Loucy (cell line): ENCODE data around the gene FTCD.

Experiments
- H2AFZ ChIP-seq: fragments of 200-600 bp; sonication (generic); 2 replicates; pipeline ENCODE4 v1.6.0; 2016; ENCODE audit warnings: antibody characterized with exemption, mild to moderate bottlenecking, low read length, moderate library complexity
- H3F3A ChIP-seq: fragments of 200-600 bp; 2 replicates; pipeline ENCODE4 v1.6.0; 2016; ENCODE audit warnings: antibody characterized with exemption, low read depth, mild to moderate bottlenecking
- H3K27me3 ChIP-seq: fragments of 200-600 bp; sonication (generic); 2 replicates; pipeline ENCODE4 v1.6.1; 2014; ENCODE audit warnings: low read length, mild to moderate bottlenecking; ENCODE audit not compliant: insufficient read depth, poor library complexity, severe bottlenecking
- H3K36me3 ChIP-seq: fragments of 200-600 bp; sonication (generic); 2 replicates; pipeline ENCODE4 v1.6.1; 2016; ENCODE audit warnings: low read length; ENCODE audit not compliant: insufficient read depth
- H3K4me1 ChIP-seq: fragments of 200-600 bp; sonication (generic); 2 replicates; pipeline ENCODE4 v1.5.1; 2014; ENCODE audit warnings: low read length, mild to moderate bottlenecking; ENCODE audit not compliant: insufficient read depth, poor library complexity, severe bottlenecking
- H3K4me2 ChIP-seq: fragments of 200-600 bp; sonication (generic); 2 replicates; pipeline ENCODE4 v1.6.0; 2014; ENCODE audit warnings: antibody characterized with exemption, low read length, low read depth, mild to moderate bottlenecking; ENCODE audit not compliant: poor library complexity, severe bottlenecking
- H3K4me3 ChIP-seq: fragments of 200-600 bp; sonication (generic); 2 replicates; pipeline ENCODE4 v1.5.1; 2014; ENCODE audit warnings: low read length, mild to moderate bottlenecking, mixed read lengths; ENCODE audit not compliant: poor library complexity, severe bottlenecking
- H3K79me2 ChIP-seq: fragments of 200-600 bp; sonication (generic); 2 replicates; pipeline ENCODE4 v1.6.1; 2014; ENCODE audit warnings: low read length; ENCODE audit not compliant: insufficient read depth
- H3K9ac ChIP-seq: fragments of 200-600 bp; sonication (generic); 2 replicates; pipeline ENCODE4 v1.6.0; 2014; ENCODE audit warnings: mild to moderate bottlenecking, low read depth, low read length, moderate library complexity; ENCODE audit not compliant: poor library complexity, severe bottlenecking
- H3K9me2 ChIP-seq: fragments of 200-600 bp; sonication (generic); replicated peaks from 2 replicates; pipeline ENCODE4 v1.6.1; 2016; ENCODE audit warnings: low read depth, low read length, mixed read lengths
- H3K9me3 ChIP-seq: fragments of 200-600 bp; sonication (generic); 2 replicates; pipeline ENCODE4 v1.6.1; 2014; ENCODE audit warnings: mild to moderate bottlenecking, antibody characterized with exemption, low read length, low read depth; ENCODE audit not compliant: insufficient read depth
- H4K20me1 ChIP-seq: fragments of 200-600 bp; sonication (generic); 2 replicates; pipeline ENCODE4 v1.6.0; 2014; ENCODE audit warnings: antibody characterized with exemption, low read length, mild to moderate bottlenecking; ENCODE audit not compliant: insufficient read depth, poor library complexity, severe bottlenecking
- CTCF ChIP-seq: fragments of 200-600 bp; sonication (generic); conservative IDR thresholded peaks from 2 replicates; pipeline ENCODE4 v1.5.1; 2014; ENCODE audit warnings: mild to moderate bottlenecking, antibody characterized with exemption, low read length
- EZH2phosphoT487 ChIP-seq: fragments of 200-600 bp; IDR thresholded peaks from 2 replicates; pipeline ENCODE4 v1.6.1; 2018; ENCODE audit warnings: antibody characterized with exemption, mild to moderate bottlenecking, moderate library complexity, borderline replicate concordance

Gene FTCD

GRCh38 chr21:46168659-46169386 is 13.4 kb upstream of the FTCD start:
- Histone ChIP-seq H3K4me1 (no peaks in the 10 kb centered on the region), H3K4me2 (no peak overlapping the region), H3K79me2 (no peaks in the 10 kb centered on the region), H3K9me2 (no peaks in the 10 kb centered on the region), H4K20me1 (no peaks in the 10 kb centered on the region), H3F3A (no peaks in the 10 kb centered on the region), H3K27me3 (no peaks in the 10 kb centered on the region), H3K4me3 (no peak overlapping the region), H3K9me3 (peaks cover 3% of the 10 kb centered on the region; the same call in 1 of the 2 replicates), H3K36me3 (no peaks in the 10 kb centered on the region), H3K9ac (no peak overlapping the region), H2AFZ (no peak overlapping the region)
- TF ChIP-seq CTCF (no peak), EZH2phosphoT487 (no peak)

GRCh38 chr21:46168238-46168637 is 12.9 kb upstream of the FTCD start:
- no peaks in the 10 kb centered on the region; the same call in 1 of the 2 replicates for H3K9me3 ChIP-seq
- no peak overlapping the region for H2AFZ ChIP-seq
- TF ChIP-seq EZH2phosphoT487 (no peak), CTCF (no peak)
- H3K4me3 ChIP-seq, result no peak overlapping the region
- H3K79me2 ChIP-seq, result no peaks in the 10 kb centered on the region
- H4K20me1 ChIP-seq, result no peaks in the 10 kb centered on the region
- no peaks in the 10 kb centered on the region for H3F3A ChIP-seq
- H3K4me2 ChIP-seq, result no peak overlapping the region
- H3K9me2 ChIP-seq, result no peaks in the 10 kb centered on the region
- H3K4me1 ChIP-seq, result no peaks in the 10 kb centered on the region
- no peaks in the 10 kb centered on the region for H3K36me3 ChIP-seq
- H3K9ac ChIP-seq, result no peak overlapping the region
- H3K27me3 ChIP-seq, result no peaks in the 10 kb centered on the region

- no peak overlapping the region for H3K4me3 ChIP-seq
- H4K20me1 ChIP-seq, result no peaks in the 10 kb centered on the region
- no peaks in the 10 kb centered on the region for H3K79me2 ChIP-seq
- H3F3A ChIP-seq, result no peaks in the 10 kb centered on the region
- no peaks in the 10 kb centered on the region for H3K36me3 ChIP-seq
- no peaks in the 10 kb centered on the region for H3K9me2 ChIP-seq
- TF ChIP-seq CTCF (no peak), EZH2phosphoT487 (no peak)
- H3K27me3 ChIP-seq, result no peaks in the 10 kb centered on the region
- no peaks in the 10 kb centered on the region for H3K9me3 ChIP-seq
- no peaks in the 10 kb centered on the region for H3K4me1 ChIP-seq
- no peak overlapping the region for H3K9ac ChIP-seq
- no peak overlapping the region for H3K4me2 ChIP-seq
- no peak overlapping the region for H2AFZ ChIP-seq
Measured at GRCh38 chr21:46165098-46165497, 9.7 kb upstream of the FTCD start.
